Right ventricle myocardium inferior (tissue), 1 donor: ENCODE results near the gene PLEKHA7. TPM values are rescaled to one million over a fixed set of nuclear protein-coding genes. Genes with fewer than 3 reads are reported as not detected.

Experiments used
- ATAC-seq: fragments of 200-7000 bp; cut with Tn5 transposase; one replicate; pipeline ENCODE4 v1.9.1; 2020; ENCODE audit warnings: mild to moderate bottlenecking, moderate library complexity
- DNase-seq: peaks from one replicate; pipeline ENCODE4 v3.0.0; 2021; ENCODE audit errors: missing footprints
- intact Hi-C: fragments of 100-400 bp; cut with DNase I; formaldehyde crosslinking; loops from one replicate; pipeline ENCODE4 v1.11.0; 2022
- total RNA-seq: library from RNA; stranded (reverse); fragmentation: NEBNext Ultra II Directional; extraction: Animal tissue kit (Norgen Biotek cat#: 25700); gene quantifications from one replicate; pipeline ENCODE4 v1.2.1, GENCODE V29; 2021
- donor health status: DM: no; HTN: yes; CAD: no; lungs with severe emphysema.

The PLEKHA7 gene
- total RNA-seq, 1 donor from 2014 or later, result 18.3 TPM

- intact Hi-C loops, result no loop called here
- ATAC-seq (no peak), DNase-seq (no peak)
Observed at GRCh38 chr11:16834384-16834783, 179.8 kb downstream of the PLEKHA7 start.

GRCh38 chr11:16833026-16833425 is 181.2 kb downstream of the PLEKHA7 start:
- intact Hi-C loops, result no loop called here
- DNase-seq (no peak), ATAC-seq (no peak)

- DNase-seq (no peak), ATAC-seq (no peak)
- intact Hi-C loops, result no loop called here
Observed at GRCh38 chr11:16832193-16832539, 182.0 kb downstream of the PLEKHA7 start.

GRCh38 chr11:16831316-16832192 is 182.7 kb downstream of the PLEKHA7 start:
- ATAC-seq (no peak), DNase-seq (no peak)
- intact Hi-C loops, result no loop called here

GRCh38 chr11:16827139-16827538 is 187.1 kb downstream of the PLEKHA7 start:
- intact Hi-C loops, result no loop called here
- no peak for ATAC-seq
- DNase-seq, result no peak

GRCh38 chr11:16825968-16826367 is 188.2 kb downstream of the PLEKHA7 start:
- intact Hi-C loops, result no loop called here
- no peak for ATAC-seq
- no peak for DNase-seq

- ATAC-seq, result no peak
- DNase-seq, result no peak
- intact Hi-C loops, result no loop called here
Observed at GRCh38 chr11:16825101-16825500, 189.1 kb downstream of the PLEKHA7 start.

GRCh38 chr11:16820324-16821092 is 193.7 kb downstream of the PLEKHA7 start:
- ATAC-seq (peak; percentile 61), DNase-seq (peak; percentile 87)
- intact Hi-C loops, result loop anchor here (1.0 to 5.0 kb wide), 4 partner anchors 33 to 242 kb away; no protein-coding TSS in a partner anchor

- ATAC-seq, result no peak
Observed at GRCh38 chr11:16818284-16818683, 195.9 kb downstream of the PLEKHA7 start.

GRCh38 chr11:16817351-16817750 is 196.9 kb downstream of the PLEKHA7 start:
- intact Hi-C loops, result no loop called here
- ATAC-seq (no peak), DNase-seq (no peak)

More at GRCh38 chr11:16818284-16818683, 195.9 kb downstream of the PLEKHA7 start:
- intact Hi-C loops, result no loop called here
- no peak for DNase-seq

- ATAC-seq (no peak), DNase-seq (no peak)
- intact Hi-C loops, result no loop called here
Observed at GRCh38 chr11:16816358-16817270, 197.6 kb downstream of the PLEKHA7 start.

GRCh38 chr11:16815047-16815767 is 199.0 kb downstream of the PLEKHA7 start:
- intact Hi-C loops, result no loop called here
- ATAC-seq, result peak; percentile 67
- peak; percentile 85 for DNase-seq

GRCh38 chr11:16814410-16815046 is 199.7 kb downstream of the PLEKHA7 start:
- DNase-seq, result no peak
- intact Hi-C loops, result no loop called here
- no peak for ATAC-seq

GRCh38 chr11:16813126-16813525 is 201.1 kb downstream of the PLEKHA7 start:
- intact Hi-C loops, result no loop called here
- no peak for ATAC-seq
- no peak for DNase-seq

GRCh38 chr11:16812274-16812673 is 201.9 kb downstream of the PLEKHA7 start:
- intact Hi-C loops, result no loop called here
- no peak for ATAC-seq
- DNase-seq, result no peak

- ATAC-seq, result no peak
- intact Hi-C loops, result no loop called here
- no peak for DNase-seq
Observed at GRCh38 chr11:16811136-16812020, 202.8 kb downstream of the PLEKHA7 start.
